ENCODE data around the gene TPI1.

Gene TPI1

GRCh38 chr12:6830286-6830890 is 36.9 kb upstream of the TPI1 start (continued):
- TF ChIP-seq TSHZ2 (CRISPR knock-in tag; IDR thresholded peaks at IDR 0.05) = no peak
- TF ChIP-seq OSR1 (CRISPR knock-in tag; IDR thresholded peaks at IDR 0.05) = no peak
- TF ChIP-seq ZNF565 (CRISPR knock-in tag; conservative IDR thresholded peaks at IDR 0.05; ENCODE audit: low read depth) = no peak
- TF ChIP-seq PPARA (CRISPR knock-in tag; IDR thresholded peaks at IDR 0.05; ENCODE audit: borderline replicate concordance) = no peak
- TF ChIP-seq PATZ1 (CRISPR knock-in tag; IDR thresholded peaks at IDR 0.05; ENCODE audit: borderline replicate concordance) = no peak
- TF ChIP-seq TOX (CRISPR knock-in tag; IDR thresholded peaks at IDR 0.05; ENCODE audit: borderline replicate concordance) = no peak
- no peak for TF ChIP-seq CSRNP3 (CRISPR knock-in tag; IDR thresholded peaks at IDR 0.05)
- no peak for TF ChIP-seq TCF4 (CRISPR knock-in tag; IDR thresholded peaks at IDR 0.05; ENCODE audit: borderline replicate concordance)

- no peak for ATAC-seq
- TF ChIP-seq TSHZ2 (CRISPR knock-in tag; IDR thresholded peaks at IDR 0.05) (no peak), ZFP3 (CRISPR knock-in tag; IDR thresholded peaks at IDR 0.05) (no peak), ZNF70 (CRISPR knock-in tag; IDR thresholded peaks at IDR 0.05) (no peak), POU6F1 (CRISPR knock-in tag; IDR thresholded peaks at IDR 0.05; ENCODE audit: borderline replicate concordance, low read depth) (no peak), CREB5 (CRISPR knock-in tag; IDR thresholded peaks at IDR 0.05; ENCODE audit: low read depth) (no peak), GLIS3 (CRISPR knock-in tag; IDR thresholded peaks at IDR 0.05) (no peak), OSR1 (CRISPR knock-in tag; IDR thresholded peaks at IDR 0.05) (no peak), TOX (CRISPR knock-in tag; IDR thresholded peaks at IDR 0.05; ENCODE audit: borderline replicate concordance) (no peak), RARB (CRISPR knock-in tag; IDR thresholded peaks at IDR 0.05) (no peak), ARNTL (CRISPR knock-in tag; IDR thresholded peaks at IDR 0.05; ENCODE audit: borderline replicate concordance, low read depth) (no peak), PATZ1 (CRISPR knock-in tag; IDR thresholded peaks at IDR 0.05; ENCODE audit: borderline replicate concordance) (no peak), ESRRG (CRISPR knock-in tag; IDR thresholded peaks at IDR 0.05) (no peak), ZNF8 (CRISPR knock-in tag; IDR thresholded peaks at IDR 0.05) (no peak), ISL1 (CRISPR knock-in tag; IDR thresholded peaks at IDR 0.05) (no peak)
Measured at GRCh38 chr12:6830999-6831398, 36.3 kb upstream of the TPI1 start.

Data from SK-N-SH treated with all-trans-retinoic acid at 6 μM for 48 hours (cell line).